ENCODE measurements around the gene C13orf42. TPM values are rescaled to one million over a fixed set of nuclear protein-coding genes. Genes with fewer than 3 reads are reported as not detected.

The C13orf42 gene
- total and polyA plus RNA-seq, 2 experiments from 2014 or later: 9.4 to 96.5 TPM

DNA sequence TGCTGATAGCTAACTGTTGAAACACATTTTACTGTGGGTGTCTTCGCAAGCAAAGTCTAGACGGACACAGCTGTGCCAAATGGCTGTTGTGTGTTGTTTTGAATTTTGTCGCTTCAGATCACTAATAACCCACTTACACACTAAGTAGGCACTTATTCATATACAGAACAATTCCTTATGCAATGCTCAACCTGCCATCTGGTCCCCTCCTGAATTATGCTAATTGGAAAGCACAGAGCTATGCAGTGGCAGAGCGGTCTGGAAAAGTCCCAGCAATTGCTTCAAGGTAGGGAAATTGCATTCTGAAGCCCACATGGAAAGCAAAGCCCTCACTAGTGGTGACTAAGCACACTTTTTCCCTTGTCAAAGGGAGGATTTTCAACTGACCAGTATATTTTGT lies 69.9 kb downstream of the C13orf42 start:
- Histone ChIP-seq H2AFZ (no peak overlapping the region; the same call in 1 of the 2 replicates), H3K9me2 (ENCODE audit: insufficient read depth) (peaks cover 3% of the 10 kb centered on the region), H3F3A (replicated peaks; ENCODE audit: low read depth) (no peaks in the 10 kb centered on the region), H3K4me3 (no peak overlapping the region), H3K4me1 (ENCODE audit: insufficient read depth) (no peaks in the 10 kb centered on the region), H3K36me3 (ENCODE audit: insufficient read depth) (no peaks in the 10 kb centered on the region), H3K4me2 (no peak overlapping the region), H4K20me1 (replicated peaks; ENCODE audit: insufficient read depth) (no peaks in the 10 kb centered on the region), H3K27ac (ENCODE audit: low read depth) (no peak overlapping the region), H3K79me2 (replicated peaks; ENCODE audit: insufficient read depth) (no peaks in the 10 kb centered on the region), H3K27me3 (ENCODE audit: insufficient read depth) (no peaks in the 10 kb centered on the region)
- TF ChIP-seq EZH2phosphoT487 (IDR thresholded peaks at IDR 0.05; ENCODE audit: unreplicated experiment): no peak
- TF ChIP-seq NANOG (IDR thresholded peaks at IDR 0.05; ENCODE audit: borderline replicate concordance): no peak
- no peak for TF ChIP-seq CREB1 (CRISPR knock-in tag; IDR thresholded peaks at IDR 0.05; ENCODE audit: low read depth)
- TF ChIP-seq, protein P1, sequence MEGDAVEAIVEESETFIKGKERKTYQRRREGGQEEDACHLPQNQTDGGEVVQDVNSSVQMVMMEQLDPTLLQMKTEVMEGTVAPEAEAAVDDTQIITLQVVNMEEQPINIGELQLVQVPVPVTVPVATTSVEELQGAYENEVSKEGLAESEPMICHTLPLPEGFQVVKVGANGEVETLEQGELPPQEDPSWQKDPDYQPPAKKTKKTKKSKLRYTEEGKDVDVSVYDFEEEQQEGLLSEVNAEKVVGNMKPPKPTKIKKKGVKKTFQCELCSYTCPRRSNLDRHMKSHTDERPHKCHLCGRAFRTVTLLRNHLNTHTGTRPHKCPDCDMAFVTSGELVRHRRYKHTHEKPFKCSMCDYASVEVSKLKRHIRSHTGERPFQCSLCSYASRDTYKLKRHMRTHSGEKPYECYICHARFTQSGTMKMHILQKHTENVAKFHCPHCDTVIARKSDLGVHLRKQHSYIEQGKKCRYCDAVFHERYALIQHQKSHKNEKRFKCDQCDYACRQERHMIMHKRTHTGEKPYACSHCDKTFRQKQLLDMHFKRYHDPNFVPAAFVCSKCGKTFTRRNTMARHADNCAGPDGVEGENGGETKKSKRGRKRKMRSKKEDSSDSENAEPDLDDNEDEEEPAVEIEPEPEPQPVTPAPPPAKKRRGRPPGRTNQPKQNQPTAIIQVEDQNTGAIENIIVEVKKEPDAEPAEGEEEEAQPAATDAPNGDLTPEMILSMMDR (conservative IDR thresholded peaks at IDR 0.05; ENCODE audit: low read depth in 2 of 2): no peak
- no peak for TF ChIP-seq REST (IDR thresholded peaks at IDR 0.05; ENCODE audit: unreplicated experiment)
- no peak for TF ChIP-seq JUNB (IDR thresholded peaks at IDR 0.05; ENCODE audit: unreplicated experiment)
- no peak for TF ChIP-seq ETS1 (IDR thresholded peaks at IDR 0.05)
- no peak for TF ChIP-seq ZNF331 (CRISPR knock-in tag; IDR thresholded peaks at IDR 0.05; ENCODE audit: low read depth)
- TF ChIP-seq, protein P2, sequence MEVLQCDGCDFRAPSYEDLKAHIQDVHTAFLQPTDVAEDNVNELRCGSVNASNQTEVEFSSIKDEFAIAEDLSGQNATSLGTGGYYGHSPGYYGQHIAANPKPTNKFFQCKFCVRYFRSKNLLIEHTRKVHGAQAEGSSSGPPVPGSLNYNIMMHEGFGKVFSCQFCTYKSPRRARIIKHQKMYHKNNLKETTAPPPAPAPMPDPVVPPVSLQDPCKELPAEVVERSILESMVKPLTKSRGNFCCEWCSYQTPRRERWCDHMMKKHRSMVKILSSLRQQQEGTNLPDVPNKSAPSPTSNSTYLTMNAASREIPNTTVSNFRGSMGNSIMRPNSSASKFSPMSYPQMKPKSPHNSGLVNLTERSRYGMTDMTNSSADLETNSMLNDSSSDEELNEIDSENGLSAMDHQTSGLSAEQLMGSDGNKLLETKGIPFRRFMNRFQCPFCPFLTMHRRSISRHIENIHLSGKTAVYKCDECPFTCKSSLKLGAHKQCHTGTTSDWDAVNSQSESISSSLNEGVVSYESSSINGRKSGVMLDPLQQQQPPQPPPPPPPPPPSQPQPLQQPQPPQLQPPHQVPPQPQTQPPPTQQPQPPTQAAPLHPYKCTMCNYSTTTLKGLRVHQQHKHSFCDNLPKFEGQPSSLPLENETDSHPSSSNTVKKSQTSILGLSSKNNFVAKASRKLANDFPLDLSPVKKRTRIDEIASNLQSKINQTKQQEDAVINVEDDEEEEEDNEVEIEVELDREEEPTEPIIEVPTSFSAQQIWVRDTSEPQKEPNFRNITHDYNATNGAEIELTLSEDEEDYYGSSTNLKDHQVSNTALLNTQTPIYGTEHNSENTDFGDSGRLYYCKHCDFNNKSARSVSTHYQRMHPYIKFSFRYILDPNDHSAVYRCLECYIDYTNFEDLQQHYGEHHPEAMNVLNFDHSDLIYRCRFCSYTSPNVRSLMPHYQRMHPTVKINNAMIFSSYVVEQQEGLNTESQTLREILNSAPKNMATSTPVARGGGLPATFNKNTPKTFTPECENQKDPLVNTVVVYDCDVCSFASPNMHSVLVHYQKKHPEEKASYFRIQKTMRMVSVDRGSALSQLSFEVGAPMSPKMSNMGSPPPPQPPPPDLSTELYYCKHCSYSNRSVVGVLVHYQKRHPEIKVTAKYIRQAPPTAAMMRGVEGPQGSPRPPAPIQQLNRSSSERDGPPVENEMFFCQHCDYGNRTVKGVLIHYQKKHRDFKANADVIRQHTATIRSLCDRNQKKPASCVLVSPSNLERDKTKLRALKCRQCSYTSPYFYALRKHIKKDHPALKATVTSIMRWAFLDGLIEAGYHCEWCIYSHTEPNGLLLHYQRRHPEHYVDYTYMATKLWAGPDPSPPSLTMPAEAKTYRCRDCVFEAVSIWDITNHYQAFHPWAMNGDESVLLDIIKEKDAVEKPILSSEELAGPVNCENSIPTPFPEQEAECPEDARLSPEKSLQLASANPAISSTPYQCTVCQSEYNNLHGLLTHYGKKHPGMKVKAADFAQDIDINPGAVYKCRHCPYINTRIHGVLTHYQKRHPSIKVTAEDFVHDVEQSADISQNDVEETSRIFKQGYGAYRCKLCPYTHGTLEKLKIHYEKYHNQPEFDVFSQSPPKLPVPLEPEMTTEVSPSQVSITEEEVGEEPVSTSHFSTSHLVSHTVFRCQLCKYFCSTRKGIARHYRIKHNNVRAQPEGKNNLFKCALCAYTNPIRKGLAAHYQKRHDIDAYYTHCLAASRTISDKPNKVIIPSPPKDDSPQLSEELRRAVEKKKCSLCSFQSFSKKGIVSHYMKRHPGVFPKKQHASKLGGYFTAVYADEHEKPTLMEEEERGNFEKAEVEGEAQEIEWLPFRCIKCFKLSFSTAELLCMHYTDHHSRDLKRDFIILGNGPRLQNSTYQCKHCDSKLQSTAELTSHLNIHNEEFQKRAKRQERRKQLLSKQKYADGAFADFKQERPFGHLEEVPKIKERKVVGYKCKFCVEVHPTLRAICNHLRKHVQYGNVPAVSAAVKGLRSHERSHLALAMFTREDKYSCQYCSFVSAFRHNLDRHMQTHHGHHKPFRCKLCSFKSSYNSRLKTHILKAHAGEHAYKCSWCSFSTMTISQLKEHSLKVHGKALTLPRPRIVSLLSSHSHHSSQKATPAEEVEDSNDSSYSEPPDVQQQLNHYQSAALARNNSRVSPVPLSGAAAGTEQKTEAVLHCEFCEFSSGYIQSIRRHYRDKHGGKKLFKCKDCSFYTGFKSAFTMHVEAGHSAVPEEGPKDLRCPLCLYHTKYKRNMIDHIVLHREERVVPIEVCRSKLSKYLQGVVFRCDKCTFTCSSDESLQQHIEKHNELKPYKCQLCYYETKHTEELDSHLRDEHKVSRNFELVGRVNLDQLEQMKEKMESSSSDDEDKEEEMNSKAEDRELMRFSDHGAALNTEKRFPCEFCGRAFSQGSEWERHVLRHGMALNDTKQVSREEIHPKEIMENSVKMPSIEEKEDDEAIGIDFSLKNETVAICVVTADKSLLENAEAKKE (CRISPR knock-in tag; IDR thresholded peaks at IDR 0.05): no peak
- no peak for TF ChIP-seq EZH2 (IDR thresholded peaks at IDR 0.05; ENCODE audit: low read depth, unreplicated experiment)
- no peak for TF ChIP-seq ZNF114 (CRISPR knock-in tag; IDR thresholded peaks at IDR 0.05)
- no peak for TF ChIP-seq STAT1 (IDR thresholded peaks at IDR 0.05; ENCODE audit: unreplicated experiment)
- TF ChIP-seq POLR2AphosphoS5 (IDR thresholded peaks at IDR 0.05; ENCODE audit: low read depth): no peak
- H3K4me3 Mint-ChIP-seq: no peak overlapping the region
- H3K36me3 Mint-ChIP-seq (ENCODE audit: low read depth): no peaks in the 10 kb centered on the region
- H3K4me1 Mint-ChIP-seq: no peaks in the 10 kb centered on the region
- no peak overlapping the region for H3K27ac Mint-ChIP-seq
- H3K27me3 Mint-ChIP-seq (ENCODE audit: insufficient read depth, low read depth, poor library complexity): peaks cover 2% of the 10 kb centered on the region
- H3K9me3 Mint-ChIP-seq: no peaks in the 10 kb centered on the region
- no peak for ATAC-seq
- no peak for DNase-seq (ENCODE audit: low spot score)

Measured in GM23338 (cell line).